ENCODE data around the gene B4GALT3.

DNA sequence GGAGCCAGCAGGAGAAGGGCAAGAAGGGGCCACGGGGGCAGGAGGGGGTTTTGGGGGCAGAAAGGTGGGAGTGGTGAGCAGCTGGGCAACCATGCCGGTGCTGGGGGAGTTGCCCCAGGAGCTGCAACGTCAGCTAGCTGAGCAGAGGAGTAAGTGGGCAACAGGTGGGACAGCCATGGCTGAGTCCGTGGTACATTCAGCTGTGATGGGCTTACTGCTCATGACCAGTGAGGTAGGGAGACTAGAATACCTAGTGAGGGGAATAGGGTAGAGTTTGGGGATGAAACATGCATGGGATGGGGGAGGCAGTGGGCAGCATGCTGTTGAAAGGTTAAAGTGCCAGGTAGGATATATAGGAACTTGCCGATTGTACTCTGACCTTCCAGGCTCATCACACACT is 15.7 kb downstream of the B4GALT3 start:
- TF ChIP-seq CTCF (IDR thresholded peaks at IDR 0.05; ENCODE audit: extremely low read depth in 1 of 2, insufficient read depth in 1 of 2, low read depth in 1 of 2, low read length in 2 of 2) (no peak), EZH2 (IDR thresholded peaks at IDR 0.05; ENCODE audit: borderline replicate concordance, low read depth, low read length, severe bottlenecking) (no peak), POLR2A (IDR thresholded peaks at IDR 0.05; ENCODE audit: low read depth, low read length) (no peak)
